SH-SY5Y (cell line): ENCODE measurements around the gene CLSTN2.

Experiments
- GATA2 ChIP-seq: IDR thresholded peaks from 2 replicates; pipeline ENCODE4 v1.6.1; 2011; ENCODE audit warnings: mild to moderate bottlenecking, low read depth, low read length
- GATA3 ChIP-seq: IDR thresholded peaks from 2 replicates; pipeline ENCODE4 v1.6.1; 2011; ENCODE audit warnings: low read depth, mild to moderate bottlenecking, low read length, moderate library complexity

DNA sequence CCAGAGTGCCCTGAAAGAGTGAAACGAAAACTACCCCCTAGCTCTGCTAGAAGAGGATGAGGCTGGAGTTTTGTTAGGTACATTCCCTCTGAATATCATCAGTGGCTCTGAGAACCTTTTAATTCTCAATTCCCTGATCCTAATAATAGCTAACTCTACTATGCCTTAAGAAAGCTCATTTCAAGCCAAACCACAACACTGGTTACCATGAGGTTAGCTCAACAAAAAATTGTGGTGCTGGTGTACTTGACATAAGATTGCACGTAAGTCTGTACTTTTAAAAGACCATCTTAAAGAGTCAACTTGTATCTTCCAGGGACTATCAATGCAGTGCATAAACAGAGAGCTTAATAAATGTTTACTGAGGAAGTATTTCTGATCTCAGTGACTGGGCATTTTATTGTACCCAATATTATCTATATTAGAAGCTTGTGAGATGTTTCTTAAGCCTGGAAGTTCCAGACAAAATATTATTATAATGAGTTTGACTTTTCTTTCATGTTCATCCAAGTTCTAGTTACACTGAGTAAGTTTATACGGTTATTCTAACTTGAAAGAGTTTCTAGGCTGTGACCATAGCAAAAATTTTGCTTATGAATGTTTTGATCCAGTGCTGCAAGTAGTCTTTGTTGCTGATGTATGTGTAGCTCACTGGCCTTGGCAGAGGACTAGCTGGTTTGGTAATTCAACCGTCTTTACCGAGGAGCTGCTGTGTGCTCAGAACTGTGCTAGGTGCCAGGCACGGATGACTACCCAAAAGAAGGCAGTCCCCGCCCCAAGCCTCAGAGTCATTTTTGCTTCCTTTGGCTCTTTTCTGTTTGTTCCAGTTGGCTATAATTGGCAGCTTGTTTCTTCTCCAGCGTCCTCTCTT is 408.5 kb downstream of the CLSTN2 start:
- TF ChIP-seq GATA3 (no peak), GATA2 (no peak)
